ENCODE results near the gene KCNIP1. TPM values are rescaled to one million over a fixed set of nuclear protein-coding genes. Genes with fewer than 3 reads are reported as not detected.

Gene KCNIP1
- total and polyA plus RNA-seq, 2 of the 13 experiments (the other 11 are each of a cell fraction or from before 2014, with no cell fraction given): not detected

DNA sequence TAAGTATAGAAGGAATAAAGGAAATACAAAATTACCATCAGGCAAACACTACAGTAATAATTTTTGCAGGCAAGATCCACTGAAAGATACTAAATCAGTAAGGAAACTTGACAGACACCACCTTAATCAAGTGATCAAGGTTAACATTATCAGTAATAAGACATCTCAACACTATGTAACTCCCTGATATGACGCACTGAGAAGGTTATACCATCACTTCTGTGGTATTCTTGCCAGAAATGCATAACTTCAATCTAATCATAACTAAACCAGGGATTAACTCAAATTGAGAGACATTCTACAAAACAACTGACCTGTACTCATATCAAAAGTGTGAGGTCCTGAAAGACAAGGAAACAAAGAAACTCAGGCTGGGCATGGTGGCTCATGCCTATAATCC lies 227.2 kb downstream of the KCNIP1 start (continued):
- TF ChIP-seq ISL2 (CRISPR knock-in tag; IDR thresholded peaks at IDR 0.05) (no peak), FOSL2 (CRISPR knock-in tag; IDR thresholded peaks at IDR 0.05) (no peak)

DNA sequence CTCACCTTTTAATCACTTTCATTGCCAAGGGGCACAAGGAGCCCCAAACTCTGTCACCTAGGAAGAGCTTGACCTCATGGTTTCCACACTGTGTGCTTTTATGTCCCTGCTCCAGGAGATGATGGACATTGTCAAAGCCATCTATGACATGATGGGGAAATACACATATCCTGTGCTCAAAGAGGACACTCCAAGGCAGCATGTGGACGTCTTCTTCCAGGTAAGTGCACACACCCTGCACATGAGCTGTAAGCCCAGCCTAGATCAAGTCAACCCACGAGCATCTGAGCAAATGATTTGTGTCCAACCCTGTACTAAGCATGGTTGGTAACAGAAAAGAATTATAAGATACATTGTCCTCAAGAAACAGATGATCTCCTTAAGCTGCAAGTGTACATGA lies 228.9 kb downstream of the KCNIP1 start:
- ChIA-PET POLR2A (no interaction called here), CTCF (ENCODE audit: low intra/inter-chr PET ratio, low total read pairs) (no interaction called here)
- no peaks in the 10 kb centered on the region for H3K27me3 ChIP-seq (ENCODE audit: control insufficient read depth in 1 of 2, insufficient read depth in 2 of 2, low read length in 2 of 2)
- ATAC-seq (no peak), DNase-seq (ENCODE audit: low spot score) (no peak), FAIRE-seq (no peak)
- TF ChIP-seq MTF1 (CRISPR knock-in tag; IDR thresholded peaks at IDR 0.05): no peak
- no peak for TF ChIP-seq ZNF441 (CRISPR knock-in tag; IDR thresholded peaks at IDR 0.05; ENCODE audit: borderline replicate concordance)
- TF ChIP-seq, protein P1, sequence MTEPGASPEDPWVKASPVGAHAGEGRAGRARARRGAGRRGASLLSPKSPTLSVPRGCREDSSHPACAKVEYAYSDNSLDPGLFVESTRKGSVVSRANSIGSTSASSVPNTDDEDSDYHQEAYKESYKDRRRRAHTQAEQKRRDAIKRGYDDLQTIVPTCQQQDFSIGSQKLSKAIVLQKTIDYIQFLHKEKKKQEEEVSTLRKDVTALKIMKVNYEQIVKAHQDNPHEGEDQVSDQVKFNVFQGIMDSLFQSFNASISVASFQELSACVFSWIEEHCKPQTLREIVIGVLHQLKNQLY (CRISPR knock-in tag; IDR thresholded peaks at IDR 0.05): no peak
- no peak for TF ChIP-seq KLF16 (CRISPR knock-in tag; IDR thresholded peaks at IDR 0.05)
- no peaks in the 10 kb centered on the region for H3K4me1 ChIP-seq (ENCODE audit: insufficient read depth, low read length)
- 0% methylated on average over 2 of the region's 2 CpGs for WGBS (ENCODE audit: low lambda C conversion rate)
- no peaks in the 10 kb centered on the region for H4K20me1 ChIP-seq (ENCODE audit: insufficient read depth, low read length)
- no peak overlapping the region for H3K4me3 ChIP-seq (replicated peaks in 1 of 3; ENCODE audit: insufficient read depth in 1 of 3, low read depth in 2 of 3, low read length in 3 of 3)
- H3K36me3 ChIP-seq (replicated peaks in 1 of 2; ENCODE audit: control insufficient read depth in 1 of 2, insufficient read depth in 2 of 2, low read length in 2 of 2): no peaks in the 10 kb centered on the region
- intact Hi-C loops (cut with micrococcal nuclease; ENCODE audit: unreplicated experiment): no loop called here
- in situ Hi-C loops (cut with HindIII; ENCODE audit: extremely low pct_ligation_motif_present, low pct_unique_long_range_greater_than_20kb): no loop called here
- H3K4me2 ChIP-seq (ENCODE audit: low read depth, low read length): no peak overlapping the region
- H3K79me2 ChIP-seq (ENCODE audit: insufficient read depth, low read length): no peaks in the 10 kb centered on the region
- H3K9me3 ChIP-seq (ENCODE audit: low read length): no peaks in the 10 kb centered on the region
- no peak overlapping the region for H3K9ac ChIP-seq (ENCODE audit: insufficient read depth, low read depth, low read length)
- H3K27ac ChIP-seq (ENCODE audit: extremely low read length, insufficient read depth, low read length): no peak overlapping the region
- no TSS peak for BruUV-seq (replicated peaks)
- H2AFZ ChIP-seq (ENCODE audit: low read length): no peak overlapping the region

DNA sequence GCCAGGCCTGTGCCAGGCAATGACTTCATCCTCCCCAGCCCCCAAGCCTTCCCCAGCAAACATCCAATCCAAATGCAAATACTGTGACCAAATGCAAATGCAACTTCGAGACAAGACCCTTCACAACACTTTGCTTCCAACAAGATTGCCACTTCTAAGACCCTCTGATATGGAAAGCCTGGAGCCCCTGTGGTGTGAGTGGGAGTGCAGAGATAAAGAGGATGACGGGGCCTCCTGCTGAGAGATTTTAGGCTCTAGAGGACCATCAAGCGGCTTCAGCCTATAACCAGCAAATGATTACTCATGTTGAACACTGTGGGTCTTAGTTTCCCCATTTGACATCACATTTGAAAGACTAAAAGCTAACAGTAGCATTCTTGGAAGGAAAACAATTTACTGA lies 233.1 kb downstream of the KCNIP1 start:
- Histone ChIP-seq H4K20me1 (ENCODE audit: insufficient read depth, low read length) (no peaks in the 10 kb centered on the region), H3K4me3 (replicated peaks in 1 of 3; ENCODE audit: insufficient read depth in 1 of 3, low read depth in 2 of 3, low read length in 3 of 3) (no peak overlapping the region), H3K36me3 (replicated peaks in 1 of 2; ENCODE audit: control insufficient read depth in 1 of 2, insufficient read depth in 2 of 2, low read length in 2 of 2) (no peaks in the 10 kb centered on the region), H3K79me2 (ENCODE audit: insufficient read depth, low read length) (no peaks in the 10 kb centered on the region), H3K27ac (ENCODE audit: extremely low read length, insufficient read depth, low read length) (no peak overlapping the region), H3K4me1 (ENCODE audit: insufficient read depth, low read length) (no peaks in the 10 kb centered on the region), H3K27me3 (ENCODE audit: control insufficient read depth in 1 of 2, insufficient read depth in 2 of 2, low read length in 2 of 2) (peaks cover 0 to 6% of the 10 kb centered on the region in 2 experiments; a peak in 3 of 5 replicates), H3K9me3 (ENCODE audit: low read length) (no peaks in the 10 kb centered on the region), H3K4me2 (ENCODE audit: low read depth, low read length) (no peak overlapping the region), H3K9ac (ENCODE audit: insufficient read depth, low read depth, low read length) (no peak overlapping the region), H2AFZ (ENCODE audit: low read length) (no peak overlapping the region)
- TF ChIP-seq, protein P2, sequence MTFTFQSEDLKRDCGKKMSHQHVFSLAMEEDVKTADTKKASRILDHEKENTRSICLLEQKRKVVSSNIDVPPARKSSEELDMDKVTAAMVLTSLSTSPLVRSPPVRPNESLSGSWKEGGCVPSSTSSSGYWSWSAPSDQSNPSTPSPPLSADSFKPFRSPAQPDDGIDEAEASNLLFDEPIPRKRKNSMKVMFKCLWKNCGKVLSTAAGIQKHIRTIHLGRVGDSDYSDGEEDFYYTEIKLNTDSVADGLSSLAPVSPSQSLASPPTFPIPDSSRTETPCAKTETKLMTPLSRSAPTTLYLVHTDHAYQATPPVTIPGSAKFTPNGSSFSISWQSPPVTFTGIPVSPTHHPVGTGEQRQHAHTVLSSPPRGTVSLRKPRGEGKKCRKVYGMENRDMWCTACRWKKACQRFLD (CRISPR knock-in tag; IDR thresholded peaks at IDR 0.05; ENCODE audit: borderline replicate concordance): no peak
- TF ChIP-seq CHCHD3 (CRISPR knock-in tag; IDR thresholded peaks at IDR 0.05): no peak
- no peak for TF ChIP-seq ZNF746 (CRISPR knock-in tag; IDR thresholded peaks at IDR 0.05)
- TF ChIP-seq, protein P3, sequence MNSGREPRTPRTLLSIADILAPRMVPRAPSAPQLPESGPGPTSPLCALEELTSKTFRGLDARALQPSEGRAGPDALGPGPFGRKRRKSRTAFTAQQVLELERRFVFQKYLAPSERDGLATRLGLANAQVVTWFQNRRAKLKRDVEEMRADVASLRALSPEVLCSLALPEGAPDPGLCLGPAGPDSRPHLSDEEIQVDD (CRISPR knock-in tag; IDR thresholded peaks at IDR 0.05; ENCODE audit: borderline replicate concordance): no peak
- FAIRE-seq (no peak), DNase-seq (ENCODE audit: low spot score) (no peak), ATAC-seq (no peak)
- WGBS (ENCODE audit: low lambda C conversion rate): 4% methylated on average over 3 of the region's 3 CpGs
- ChIA-PET POLR2A (no interaction called here), CTCF (ENCODE audit: low intra/inter-chr PET ratio, low total read pairs) (no interaction called here)
- in situ Hi-C loops (cut with HindIII; ENCODE audit: extremely low pct_ligation_motif_present, low pct_unique_long_range_greater_than_20kb): no loop called here
- BruUV-seq (replicated peaks): no TSS peak
- intact Hi-C loops (cut with micrococcal nuclease; ENCODE audit: unreplicated experiment): no loop called here

Data from HepG2 (cell line).